Gastroesophageal sphincter (tissue), 3 donors: ENCODE data around the gene CDH5.

Experiments used
- CTCF ChIP-seq, 4 experiments: fragments of 200-600 bp in 2 of 4; fragments of 450-650 bp in 2 of 4; sonication (generic) in 1 of 4; IDR thresholded peaks; one replicate each; pipeline ENCODE4 v1.5.1; 2017 to 2019; ENCODE audit warnings: antibody characterized with exemption in 4 of 4, mild to moderate bottlenecking in 2 of 4, moderate library complexity in 2 of 4
- EP300 ChIP-seq: sonication (generic); formaldehyde crosslinking; IDR thresholded peaks from one replicate; pipeline ENCODE4 v1.6.1; 2017; ENCODE audit warnings: antibody characterized with exemption, mild to moderate bottlenecking
- POLR2A ChIP-seq, 2 donors: fragments of 450-650 bp; IDR thresholded peaks; one replicate each; pipeline ENCODE4 v1.6.1; 2017; ENCODE audit warnings: antibody characterized with exemption in 2 of 2, mild to moderate bottlenecking in 2 of 2, moderate library complexity in 1 of 2
- POLR2AphosphoS5 ChIP-seq: sonication (generic); formaldehyde crosslinking; IDR thresholded peaks from one replicate; pipeline ENCODE4 v1.6.1; 2017; ENCODE audit warnings: antibody characterized with exemption

GRCh38 chr16:66320774-66321173, 45.7 kb upstream of the CDH5 start:
- TF ChIP-seq CTCF (IDR thresholded peaks at IDR 0.05) (no peak), POLR2A (IDR thresholded peaks at IDR 0.05) (no peak), EP300 (no peak), POLR2AphosphoS5 (no peak)
